PC-3 (cell line): ENCODE measurements around the gene PPP6R2. TPM values are rescaled to one million over a fixed set of nuclear protein-coding genes. Genes with fewer than 3 reads are reported as not detected.
"Not testable (repeated sequence)": the region's sequence is repeated elsewhere in the genome, so short reads cannot be mapped to it uniquely, and the experiment has no call there.

Source experiments
- ATAC-seq: fragments of 200-7000 bp; cut with Tn5 transposase; 2 replicates; pipeline ENCODE4 v1.9.1; 2020; ENCODE audit warnings: mild to moderate bottlenecking, moderate library complexity
- BruUV-seq: library from RNA; stranded (reverse); fragments of 400-500 nt; replicated peaks from 2 replicates; lab custom pipeline; 2021; lab: Mats Ljungman, UMichigan
- CTCF ChIA-PET: fragments of 300-600 bp; sonication (Branson Sonifier 250); formaldehyde crosslinking; loops from one replicate; lab custom pipeline; 2022; ENCODE audit warnings: antibody characterized with exemption; lab: Charles Lee
- POLR2A ChIA-PET: fragments of 300-600 bp; sonication (Branson Sonifier 250); formaldehyde crosslinking; loops from one replicate; lab custom pipeline; 2022; ENCODE audit warnings: antibody characterized with exemption; ENCODE audit not compliant: unreplicated experiment; lab: Charles Lee
- DNase-seq: peaks from one replicate; pipeline ENCODE4 v3.0.0-alpha.2; 2015
- H2AFZ ChIP-seq: fragments of 300-600 bp; sonication (generic); 2 replicates; pipeline ENCODE4 v1.6.0; 2016; ENCODE audit warnings: antibody characterized with exemption, low read length
- H3F3A ChIP-seq: fragments of 300-600 bp; sonication (generic); one replicate; pipeline ENCODE4 v1.6.0; 2017; ENCODE audit warnings: antibody characterized with exemption, low read length, control low read depth, mild to moderate bottlenecking; ENCODE audit not compliant: unreplicated experiment
- H3K27ac ChIP-seq: fragments of 300-600 bp; sonication (generic); 2 replicates; pipeline ENCODE4 v1.5.1; 2016; ENCODE audit warnings: mild to moderate bottlenecking, low read length
- H3K27me3 ChIP-seq: fragments of 300-600 bp; sonication (generic); 2 replicates; pipeline ENCODE4 v1.6.1; 2016; ENCODE audit warnings: low read length, mixed read lengths
- H3K36me3 ChIP-seq: fragments of 300-600 bp; sonication (generic); 2 replicates; pipeline ENCODE4 v1.6.1; 2016; ENCODE audit warnings: low read depth, mixed run types, low read length, mixed read lengths
- H3K4me1 ChIP-seq: fragments of 300-600 bp; sonication (generic); 2 replicates; pipeline ENCODE4 v1.5.1; 2016; ENCODE audit warnings: low read length; ENCODE audit not compliant: insufficient read depth
- H3K4me2 ChIP-seq: fragments of 300-600 bp; sonication (generic); 2 replicates; pipeline ENCODE4 v1.6.0; 2016; ENCODE audit warnings: low read length
- H3K4me3 ChIP-seq: fragments of 300-600 bp; sonication (generic); 2 replicates; pipeline ENCODE4 v1.5.1; 2016; ENCODE audit warnings: mild to moderate bottlenecking, low read length, mixed read lengths
- H3K79me2 ChIP-seq: fragments of 300-600 bp; sonication (generic); 2 replicates; pipeline ENCODE4 v1.6.1; 2017; ENCODE audit warnings: low read length, mixed read lengths
- H3K9ac ChIP-seq: fragments of 300-600 bp; sonication (generic); 2 replicates; pipeline ENCODE4 v1.6.0; 2016; ENCODE audit warnings: mild to moderate bottlenecking, low read length
- H3K9me2 ChIP-seq: fragments of 300-600 bp; sonication (generic); replicated peaks from 2 replicates; pipeline ENCODE4 v1.6.1; 2016; ENCODE audit warnings: mixed run types, low read length, mixed read lengths
- H3K9me3 ChIP-seq: fragments of 300-600 bp; sonication (generic); 2 replicates; pipeline ENCODE4 v1.6.1; 2016; ENCODE audit warnings: low read length, mixed read lengths
- H4K20me1 ChIP-seq: fragments of 300-600 bp; sonication (generic); 2 replicates; pipeline ENCODE4 v1.6.1; 2016; ENCODE audit warnings: low read length, mixed read lengths
- CTCF ChIP-seq: fragments of 300-600 bp; sonication (generic); conservative IDR thresholded peaks from 2 replicates; pipeline ENCODE4 v1.5.1; 2017; ENCODE audit warnings: antibody characterized with exemption, low read depth, mild to moderate bottlenecking, low read length
- EZH2 ChIP-seq: fragments of 300-600 bp; sonication (generic); IDR thresholded peaks from one replicate; pipeline ENCODE4 v1.6.1; 2017; ENCODE audit warnings: antibody characterized with exemption, mild to moderate bottlenecking, low read length; ENCODE audit not compliant: unreplicated experiment
- EZH2phosphoT487 ChIP-seq: fragments of 300-600 bp; sonication (generic); IDR thresholded peaks from 2 replicates; pipeline ENCODE4 v1.6.1; 2018; ENCODE audit warnings: mild to moderate bottlenecking, antibody characterized with exemption, low read length, borderline replicate concordance
- intact Hi-C: fragments of 100-400 bp; cut with micrococcal nuclease; formaldehyde crosslinking; loops from 2 replicates; pipeline ENCODE4 v1.9.0; 2023
- total RNA-seq: library from RNA; depleted of rRNA; stranded (reverse); fragments of >200 nt; gene quantifications from 2 replicates; pipeline ENCODE4 v1.2.3, GENCODE V29; 2014

PPP6R2 gene
- total RNA-seq, 1 experiment from 2014 or later: 46.2 TPM

DNA sequence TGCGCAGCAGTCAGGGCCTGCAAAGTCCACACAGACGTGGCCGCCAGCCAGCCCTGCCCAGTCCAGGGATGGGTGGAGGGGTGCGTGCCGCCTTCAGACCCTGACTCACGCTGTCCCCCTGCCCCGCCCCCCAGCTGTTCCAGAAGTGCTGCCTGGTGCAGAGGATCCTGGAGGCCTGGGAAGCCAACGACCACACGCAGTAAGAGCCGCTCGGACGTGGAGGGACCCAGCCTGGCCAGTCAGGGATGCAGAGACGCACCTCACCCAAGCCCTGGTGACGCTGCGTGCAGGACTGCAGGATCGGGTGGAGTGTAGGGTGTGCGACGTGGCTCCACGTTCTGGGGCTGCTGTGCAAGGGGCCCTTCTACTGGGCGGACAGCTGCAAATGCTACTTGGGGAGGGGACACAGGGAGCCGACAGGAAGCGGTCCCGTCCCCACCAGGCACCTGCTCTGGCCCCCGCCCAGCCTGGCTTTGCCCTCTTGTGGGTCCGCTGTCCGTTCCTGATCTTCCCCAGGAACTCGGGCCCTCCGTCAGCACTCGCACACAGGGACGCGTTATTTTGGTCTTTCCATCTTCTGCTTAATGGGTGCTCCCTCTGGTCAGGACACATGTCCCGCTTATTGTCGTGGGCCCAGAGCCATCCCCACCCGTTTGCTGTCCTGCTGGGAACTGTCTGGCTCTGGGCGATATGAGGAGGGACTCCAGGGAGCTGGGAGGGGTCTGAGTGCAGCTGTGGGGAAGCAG lies 89.2 kb downstream of the PPP6R2 start:
- no TSS peak for BruUV-seq
- Histone ChIP-seq H3K79me2 (no peaks in the 10 kb centered on the region), H4K20me1 (no peaks in the 10 kb centered on the region), H3K4me3 (no peak overlapping the region), H2AFZ (no peak overlapping the region), H3K9ac (no peak overlapping the region), H3K9me2 (no peaks in the 10 kb centered on the region), H3F3A (no peaks in the 10 kb centered on the region), H3K4me1 (no peaks in the 10 kb centered on the region), H3K4me2 (no peak overlapping the region), H3K27me3 (no peaks in the 10 kb centered on the region), H3K9me3 (no peaks in the 10 kb centered on the region), H3K27ac (no peak overlapping the region), H3K36me3 (peaks cover 13% of the 10 kb centered on the region; the same call in 1 of the 2 replicates)
- CTCF ChIA-PET: no interaction called here
- intact Hi-C loops: no loop called here
- no peak for ATAC-seq
- TF ChIP-seq CTCF: no peak
- TF ChIP-seq EZH2phosphoT487: no peak
- no peak for TF ChIP-seq EZH2
- DNase-seq: no peak
- POLR2A ChIA-PET: no interaction called here

DNA sequence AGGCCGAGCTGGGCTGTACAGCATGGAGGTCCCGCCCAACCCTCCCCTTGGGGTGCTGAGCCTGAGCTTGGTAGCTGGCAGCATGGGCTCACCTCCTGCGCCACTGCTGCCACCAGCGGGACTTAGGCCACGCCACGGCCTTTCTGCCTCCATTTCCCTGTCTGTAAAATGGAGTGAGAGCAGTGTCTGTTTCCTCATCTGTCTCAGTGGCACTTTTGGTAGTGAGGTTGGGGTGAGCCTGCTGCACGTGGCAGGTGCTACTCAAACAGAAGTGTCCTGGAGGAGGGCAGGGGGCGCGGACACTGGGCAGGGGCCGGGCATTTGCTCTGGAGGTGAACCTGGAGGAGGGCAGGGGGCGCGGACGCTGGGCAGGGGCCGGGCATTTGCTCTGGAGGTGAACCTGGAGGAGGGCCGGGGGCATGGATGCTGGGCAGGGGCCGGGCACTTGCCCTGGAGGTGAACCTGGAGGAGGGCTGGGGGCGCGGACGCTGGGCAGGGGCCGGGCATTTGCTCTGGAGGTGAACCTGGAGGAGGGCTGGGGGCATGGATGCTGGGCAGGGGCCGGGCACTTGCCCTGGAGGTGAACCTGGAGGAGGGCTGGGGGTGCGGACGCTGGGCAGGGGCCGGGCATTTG lies 89.9 kb downstream of the PPP6R2 start:
- DNase-seq, H3K9ac ChIP-seq, intact Hi-C loops, H4K20me1 ChIP-seq, CTCF ChIA-PET, H3K4me2 ChIP-seq, BruUV-seq, H2AFZ ChIP-seq, ATAC-seq, H3K27ac ChIP-seq, H3F3A ChIP-seq, H3K4me3 ChIP-seq, H3K9me2 ChIP-seq, H3K9me3 ChIP-seq, H3K79me2 ChIP-seq, H3K4me1 ChIP-seq, H3K27me3 ChIP-seq, POLR2A ChIA-PET: not testable (repeated sequence)
- peaks cover 13% of the 10 kb centered on the region; the same call in 1 of the 2 replicates for H3K36me3 ChIP-seq

DNA sequence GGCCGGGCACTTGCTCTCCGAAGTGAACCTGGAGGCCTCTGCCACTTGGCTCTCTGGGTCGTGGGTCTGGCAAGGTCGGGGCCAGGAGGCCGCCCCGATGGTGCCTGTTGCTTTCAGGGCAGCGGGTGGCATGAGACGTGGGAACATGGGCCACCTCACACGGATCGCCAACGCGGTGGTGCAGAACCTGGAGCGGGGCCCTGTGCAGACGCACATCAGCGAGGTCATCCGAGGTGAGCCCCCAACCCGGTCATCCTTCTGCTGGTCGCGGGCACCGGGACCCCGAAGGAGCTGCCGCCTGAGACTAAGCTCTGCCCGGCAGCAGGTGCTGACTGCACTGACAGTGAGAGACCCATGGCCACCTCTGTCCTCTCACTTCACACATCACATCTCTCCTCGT lies 91.7 kb downstream of the PPP6R2 start:
- Histone ChIP-seq H3K79me2 (no peaks in the 10 kb centered on the region), H3K4me1 (no peaks in the 10 kb centered on the region), H4K20me1 (no peaks in the 10 kb centered on the region), H3K9me2 (no peaks in the 10 kb centered on the region), H3K36me3 (peaks cover 10% of the 10 kb centered on the region; the same call in 1 of the 2 replicates), H3F3A (no peaks in the 10 kb centered on the region), H3K27ac (no peak overlapping the region), H2AFZ (no peak overlapping the region), H3K4me2 (no peak overlapping the region), H3K9ac (no peak overlapping the region), H3K4me3 (no peak overlapping the region), H3K27me3 (no peaks in the 10 kb centered on the region), H3K9me3 (no peaks in the 10 kb centered on the region)
- CTCF ChIA-PET: no interaction called here
- ATAC-seq (no peak), DNase-seq (no peak)
- POLR2A ChIA-PET: no interaction called here
- TF ChIP-seq CTCF (no peak), EZH2phosphoT487 (no peak), EZH2 (no peak)
- BruUV-seq: no TSS peak
- intact Hi-C loops: no loop called here
